Hepatic stellate cell (primary cell): ENCODE results near the gene CD247.

Source experiments
- DNase-seq: peaks from one replicate; pipeline ENCODE4 v3.0.0; 2011; ENCODE audit warnings: low spot score

Gene CD247

DNA sequence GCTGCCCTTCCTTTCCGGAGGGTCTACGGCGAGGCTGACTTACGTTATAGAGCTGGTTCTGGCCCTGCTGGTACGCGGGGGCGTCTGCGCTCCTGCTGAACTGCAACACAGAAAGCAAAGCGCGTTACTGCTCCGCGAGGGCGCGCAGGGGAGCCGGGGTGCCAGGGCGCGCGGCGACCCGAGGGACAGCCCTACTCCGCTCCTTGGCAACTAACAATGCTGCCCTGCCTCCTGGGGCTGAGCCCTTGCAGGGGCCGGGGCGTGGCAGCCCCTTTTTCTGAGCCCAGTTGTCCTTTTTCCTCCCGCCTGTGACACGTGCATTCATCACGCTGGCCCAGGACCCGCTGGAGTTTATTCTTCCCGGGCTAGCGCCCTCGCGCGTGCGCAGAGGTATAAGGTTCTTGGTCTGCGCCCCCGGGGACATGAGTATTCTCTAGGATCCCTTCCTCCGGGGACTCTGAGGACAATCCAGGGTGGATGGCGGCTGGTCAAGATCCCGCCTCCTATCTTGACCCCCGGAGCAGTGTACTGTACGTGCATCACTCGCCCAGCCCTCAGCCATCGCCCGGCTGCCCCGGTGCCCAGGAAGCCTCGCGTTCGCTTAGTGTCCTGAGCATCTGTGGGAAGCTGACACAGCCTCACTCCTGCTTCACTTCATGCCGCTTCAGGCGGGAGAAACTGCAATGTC, 78.9 kb downstream of the CD247 start:
- DNase-seq = peak; percentile 72

GRCh38 chr1:167438171-167439138, 79.9 kb downstream of the CD247 start:
- no peak for DNase-seq

DNA sequence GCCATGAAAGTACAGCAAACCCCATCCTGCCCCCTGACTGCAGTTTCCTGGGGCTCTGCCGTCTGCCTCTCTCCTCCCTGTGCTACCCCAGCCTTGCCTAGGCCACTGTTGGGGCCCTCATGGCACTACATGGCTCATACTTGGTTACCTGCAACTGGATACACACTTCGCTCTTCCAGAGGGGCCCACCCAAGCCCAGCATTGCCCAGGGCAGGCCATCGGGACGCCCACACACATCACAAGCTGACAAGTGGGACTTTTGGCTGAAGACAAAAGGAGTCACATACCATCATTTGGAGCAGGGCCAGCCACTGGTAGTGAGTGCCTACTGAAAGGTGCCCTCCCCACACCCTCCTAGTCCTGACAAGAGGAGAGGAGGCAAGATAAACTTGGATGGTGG, 82.8 kb downstream of the CD247 start:
- DNase-seq = no peak

DNA sequence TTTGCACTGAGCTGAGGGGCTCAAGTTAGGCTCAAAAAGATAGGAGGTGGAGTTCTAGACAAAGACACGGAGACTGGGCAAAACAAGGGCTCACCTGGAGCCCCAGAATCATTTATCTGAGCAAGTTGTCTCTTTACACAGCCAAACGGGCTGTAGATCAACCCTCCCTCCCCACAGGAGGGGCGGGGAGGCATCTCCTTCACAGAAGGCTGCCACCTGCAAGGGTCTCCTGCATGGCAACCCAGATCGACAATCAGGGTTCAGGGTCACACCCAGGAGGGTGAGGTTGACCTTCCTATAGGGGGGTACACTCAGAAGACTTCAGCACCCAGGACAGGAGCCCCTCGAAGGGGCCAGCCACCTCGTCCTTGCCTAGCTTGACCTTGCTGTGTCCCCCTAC, 84.0 kb downstream of the CD247 start:
- DNase-seq = no peak

GRCh38 chr1:167433884-167434283, 84.4 kb downstream of the CD247 start:
- no peak for DNase-seq

- no peak for DNase-seq
Measured at GRCh38 chr1:167432780-167433179, 85.5 kb downstream of the CD247 start.

GRCh38 chr1:167431909-167432650, 86.2 kb downstream of the CD247 start:
- DNase-seq = no peak

- no peak for DNase-seq
Measured at GRCh38 chr1:167431261-167431908, 86.9 kb downstream of the CD247 start.

- DNase-seq = no peak
Measured at GRCh38 chr1:167430849-167431242, 87.5 kb downstream of the CD247 start.

DNA sequence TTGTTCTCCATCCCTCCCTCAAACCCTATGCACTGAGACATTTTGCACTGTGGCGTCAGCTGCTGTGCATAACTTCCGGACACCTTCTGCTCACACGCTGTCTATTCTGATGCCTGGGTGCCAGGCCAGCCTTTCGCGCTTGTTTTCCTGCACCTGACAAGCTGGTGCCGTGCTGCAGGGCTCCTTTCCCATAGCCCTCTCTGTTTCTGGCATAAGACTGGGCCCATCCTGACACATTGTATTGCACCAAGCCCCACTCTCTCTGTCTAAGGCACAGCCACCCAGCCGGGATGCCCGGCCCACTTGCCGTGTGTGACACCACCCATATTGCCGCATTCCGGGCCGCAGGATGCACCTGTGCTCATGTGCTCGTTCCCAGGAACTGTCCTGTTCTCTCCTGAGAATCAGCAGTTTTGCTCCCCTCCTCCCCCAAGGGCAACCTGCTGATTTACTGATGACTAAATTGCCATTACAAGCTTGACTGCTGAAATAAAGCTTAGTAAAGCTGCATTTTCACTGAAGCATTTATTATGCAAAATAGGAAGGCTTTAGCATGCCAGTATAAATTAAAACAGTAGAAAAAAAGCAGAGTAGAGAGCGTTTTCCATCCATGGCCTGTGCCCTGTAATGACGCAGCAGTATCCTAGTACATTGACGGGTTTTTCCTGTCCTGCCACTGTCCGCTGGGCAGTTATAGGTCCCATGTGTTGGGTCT, 88.0 kb downstream of the CD247 start:
- no peak for DNase-seq

DNA sequence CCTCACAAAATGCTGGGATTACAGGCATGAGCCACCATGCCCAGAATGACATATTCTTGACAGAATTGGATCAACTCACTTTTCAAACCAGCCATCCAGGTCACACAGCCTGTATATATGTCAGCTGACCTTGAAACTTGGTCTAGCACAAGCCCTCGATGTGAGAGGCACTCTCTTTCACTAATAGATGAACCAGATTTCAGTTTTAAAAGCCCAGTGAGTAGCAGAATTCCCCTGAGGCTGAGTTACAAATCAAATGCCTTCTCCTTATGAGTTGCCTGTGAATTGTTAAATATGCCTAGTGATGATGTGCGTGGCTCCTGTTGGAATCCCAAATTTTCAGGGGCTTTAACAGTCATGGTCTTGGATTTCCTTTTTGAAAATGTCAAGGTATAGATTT, 88.7 kb downstream of the CD247 start:
- no peak for DNase-seq

- DNase-seq = no peak
Measured at GRCh38 chr1:167428395-167428794, 89.9 kb downstream of the CD247 start.

DNA sequence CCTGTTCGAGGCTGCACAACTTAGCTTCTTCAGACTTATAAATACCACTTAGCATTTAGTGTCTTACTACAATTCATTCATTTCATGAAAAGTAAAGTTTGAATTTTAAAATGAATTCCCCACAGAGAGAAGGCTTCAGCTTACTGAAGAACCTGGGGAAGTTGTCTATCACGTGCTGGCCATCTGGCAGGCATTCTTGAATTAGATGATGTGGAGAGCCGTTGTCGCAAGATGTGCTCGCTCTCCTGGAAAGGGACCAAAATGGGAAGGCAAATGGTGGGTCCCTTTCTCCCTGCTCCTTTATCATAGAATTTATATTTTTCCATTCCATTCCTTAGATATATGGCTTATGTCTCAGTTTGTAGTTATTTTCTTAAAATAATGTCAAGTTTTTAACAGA, 90.5 kb downstream of the CD247 start:
- no peak for DNase-seq

DNA sequence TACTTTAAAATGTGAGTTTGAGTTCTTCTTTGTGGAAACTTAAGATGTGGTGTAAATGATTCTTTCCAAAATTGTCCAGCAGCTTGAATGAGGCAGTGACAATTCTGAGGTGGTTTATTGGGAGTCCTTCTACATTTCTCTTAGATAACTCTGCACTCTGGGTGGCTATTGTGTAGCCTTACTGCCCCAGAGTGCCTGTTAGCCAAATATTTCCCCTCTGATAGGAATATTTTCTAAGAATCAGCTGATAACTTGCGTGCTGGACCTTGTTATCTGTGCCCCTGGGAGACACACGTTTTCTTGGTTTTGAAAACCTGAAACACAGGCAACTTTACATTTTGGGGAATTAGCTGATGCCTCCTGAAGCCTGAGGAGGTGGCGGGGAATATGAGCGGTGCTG, 91.6 kb downstream of the CD247 start:
- DNase-seq = no peak

- no peak for DNase-seq
Measured at GRCh38 chr1:167425482-167425881, 92.8 kb downstream of the CD247 start.

GRCh38 chr1:167423684-167424619, 94.4 kb downstream of the CD247 start:
- DNase-seq = no peak

GRCh38 chr1:167420510-167420909, 97.8 kb downstream of the CD247 start:
- DNase-seq = no peak

GRCh38 chr1:167419245-167419644, 99.1 kb downstream of the CD247 start:
- no peak for DNase-seq

GRCh38 chr1:167418391-167418790, 99.9 kb downstream of the CD247 start:
- DNase-seq = no peak

DNA sequence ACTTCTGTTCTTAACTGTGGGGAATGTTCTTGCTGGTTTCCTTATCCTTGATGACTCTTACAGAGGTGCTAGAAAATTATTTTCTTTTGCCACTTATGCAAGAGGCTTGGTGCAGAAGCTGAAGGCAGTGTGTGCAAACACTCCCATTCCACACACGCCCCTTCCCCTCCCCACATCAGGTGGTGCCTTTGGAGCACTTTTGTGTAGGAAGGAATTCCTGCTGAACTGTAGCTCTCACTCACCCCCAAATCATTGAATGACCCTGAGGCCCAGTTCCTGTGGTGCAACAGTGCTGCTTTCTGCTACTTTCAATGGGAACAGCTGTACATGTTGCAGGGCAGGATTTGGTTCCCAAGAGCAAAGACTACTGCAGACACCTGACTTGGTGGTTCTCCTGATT, 101.8 kb downstream of the CD247 start:
- DNase-seq = no peak
